ENCODE results near the gene PCMT1. TPM values are rescaled to one million over a fixed set of nuclear protein-coding genes. Genes with fewer than 3 reads are reported as not detected.

Gene PCMT1
- total and polyA plus RNA-seq, 2 of the 8 experiments (the other 6 are each of a cell fraction or from before 2014, with no cell fraction given): 84.3 to 91.3 TPM

DNA sequence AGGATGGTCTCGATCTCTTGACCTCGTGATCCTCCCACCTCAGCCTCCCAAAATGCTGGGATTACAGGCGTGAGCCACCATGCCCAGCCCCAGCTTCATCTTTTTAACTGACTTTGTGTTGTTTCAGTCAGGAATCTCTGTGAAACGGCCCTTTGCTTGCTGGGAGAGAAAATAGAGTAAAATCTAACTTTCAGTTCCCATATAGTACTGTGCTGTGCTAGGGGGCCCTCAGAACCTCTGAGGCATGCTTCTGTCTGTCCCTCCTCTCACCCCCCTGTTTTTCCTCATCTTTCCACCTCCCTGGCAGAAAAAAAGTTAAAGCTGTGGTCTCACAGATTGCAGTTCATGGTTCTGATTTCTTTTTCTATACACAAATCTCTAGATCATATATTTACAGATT is 66.2 kb downstream of the PCMT1 start:
- H3K36me3 ChIP-seq (ENCODE audit: control insufficient read depth in 2 of 4, insufficient read depth in 4 of 4, low read length in 3 of 4): peaks cover 0 to 5% (median 3%) of the 10 kb centered on the region in 4 experiments; a peak in 3 of 8 replicates
- H4K91ac ChIP-seq (replicated peaks; ENCODE audit: insufficient read length, low read length): no peak overlapping the region
- H3K4me1 ChIP-seq (replicated peaks in 1 of 4; ENCODE audit: control insufficient read depth in 3 of 4, insufficient read depth in 4 of 4, low read length in 3 of 4): no peaks in the 10 kb centered on the region
- H2BK20ac ChIP-seq (ENCODE audit: low read length): no peak overlapping the region
- no peak for DNase-seq (ENCODE audit: low read depth in 1 of 2, low spot score in 2 of 2)
- H3K4ac ChIP-seq (replicated peaks; ENCODE audit: insufficient read length, low read depth, low read length): no peak overlapping the region
- no peak overlapping the region for H3K56ac ChIP-seq (replicated peaks; ENCODE audit: insufficient read length, low read depth, low read length)
- no peak overlapping the region for H3K14ac ChIP-seq (ENCODE audit: insufficient read length)
- 88% methylated on average over 3 of the region's 4 CpGs; no CpG with 5 or more reads in 1 of the 2 experiments for WGBS, 2 experiments (ENCODE audit: extremely low coverage in 1 of 2, insufficient coverage in 1 of 2, insufficient read length in 1 of 2, insufficient replicate concordance in 2 of 2, low coverage in 1 of 2, low lambda C conversion rate in 2 of 2, missing lambda C conversion rate in 1 of 2)
- H3K79me2 ChIP-seq (ENCODE audit: control insufficient read depth in 1 of 2, insufficient read depth in 2 of 2, low read length in 2 of 2): no peaks in the 10 kb centered on the region
- no peak overlapping the region for H3K23ac ChIP-seq (ENCODE audit: insufficient read length)
- no peak overlapping the region for H4K5ac ChIP-seq (ENCODE audit: insufficient read length, low read depth, low read length)
- no peak overlapping the region for H2BK15ac ChIP-seq (ENCODE audit: low read length)
- H2BK12ac ChIP-seq (ENCODE audit: low read depth, low read length): no peak overlapping the region
- no peak overlapping the region for H2BK5ac ChIP-seq (ENCODE audit: low read depth, low read length)
- H3K9ac ChIP-seq (replicated peaks in 1 of 4; ENCODE audit: extremely low read depth in 1 of 4, low read depth in 3 of 4, low read length in 3 of 4): no peak overlapping the region
- H3K9me3 ChIP-seq (ENCODE audit: insufficient read depth in 2 of 2, low read depth in 1 of 2, low read length in 1 of 2): no peaks in the 10 kb centered on the region
- POLR2A ChIA-PET (ENCODE audit: partially characterized antibody): interaction anchor here (1.5 kb wide), 1 partner anchor 9 kb away, joined by 3 read pairs; no protein-coding TSS in a partner anchor
- TF ChIP-seq EGR1 (IDR thresholded peaks at IDR 0.05; ENCODE audit: borderline replicate concordance, low read depth, low read length) (no peak), GABPA (IDR thresholded peaks at IDR 0.05; ENCODE audit: borderline replicate concordance, insufficient read depth, low read length) (no peak), FOSL1 (IDR thresholded peaks at IDR 0.05; ENCODE audit: insufficient read depth, low read depth, low read length) (no peak), KDM1A (IDR thresholded peaks at IDR 0.05; ENCODE audit: borderline replicate concordance, low read length) (no peak), NANOG (IDR thresholded peaks at IDR 0.05; ENCODE audit: insufficient read depth, low read depth, low read length, poor library complexity, severe bottlenecking) (no peak), TBP (IDR thresholded peaks at IDR 0.05; ENCODE audit: low read depth, low read length) (no peak), SIX5 (IDR thresholded peaks at IDR 0.05; ENCODE audit: low read depth, low read length) (no peak), RXRA (IDR thresholded peaks at IDR 0.05; ENCODE audit: insufficient read depth, low read depth, low read length) (no peak), CREB1 (IDR thresholded peaks at IDR 0.05) (no peak), CBX8 (IDR thresholded peaks at IDR 0.05; ENCODE audit: borderline replicate concordance, low read depth, low read length) (no peak), ZNF274 (IDR thresholded peaks at IDR 0.05; ENCODE audit: borderline replicate concordance, extremely low read depth, low read length) (no peak), ASH2L (IDR thresholded peaks at IDR 0.05; ENCODE audit: low read length) (no peak)
- CTCF ChIA-PET (ENCODE audit: partially characterized antibody): interaction anchor here (0.6 to 17.8 kb wide), 3 partner anchors 8 to 137 kb away, joined by 3 to 195 read pairs (median 10); no protein-coding TSS in a partner anchor
- H3K27ac ChIP-seq (ENCODE audit: low read depth, low read length): no peak overlapping the region
- no peak overlapping the region for H2AFZ ChIP-seq (ENCODE audit: low read length)
- no peak overlapping the region for H2AK5ac ChIP-seq (ENCODE audit: low read depth, low read length)
- H2BK120ac ChIP-seq (replicated peaks; ENCODE audit: low read depth, low read length): no peak overlapping the region
- H3K27me3 ChIP-seq (replicated peaks in 1 of 4; ENCODE audit: control insufficient read depth in 3 of 4, extremely low read depth in 1 of 4, insufficient read depth in 3 of 4, low read length in 3 of 4): no peaks in the 10 kb centered on the region
- no peak overlapping the region for H3K4me3 ChIP-seq (ENCODE audit: extremely low read depth in 1 of 4, insufficient read depth in 2 of 4, low read depth in 3 of 4, low read length in 4 of 4)
- H3K23me2 ChIP-seq (ENCODE audit: low read depth, low read length): no peaks in the 10 kb centered on the region
- no peak overlapping the region for H3K18ac ChIP-seq (ENCODE audit: extremely low read depth, low read length)
- H3K4me2 ChIP-seq (ENCODE audit: insufficient read depth in 1 of 2, low read depth in 2 of 2, low read length in 2 of 2): no peak overlapping the region
- no peak overlapping the region for H4K8ac ChIP-seq (ENCODE audit: extremely low read depth, insufficient read depth, low read length)
- no peaks in the 10 kb centered on the region for H4K20me1 ChIP-seq (replicated peaks in 1 of 2; ENCODE audit: control insufficient read depth in 1 of 2, insufficient read depth in 2 of 2, low read length in 2 of 2)
- H3K79me1 ChIP-seq (ENCODE audit: low read depth, low read length): no peaks in the 10 kb centered on the region
- no peak for FAIRE-seq

Data from H1 (cell line).